Measurements from ENCODE around the gene HOXB5. TPM values are rescaled to one million over a fixed set of nuclear protein-coding genes. Genes with fewer than 3 reads are reported as not detected.

The HOXB5 gene
- total RNA-seq, 1 donor from 2014 or later: 0.07 TPM

- intact Hi-C loops (cut with micrococcal nuclease): loop anchor here (2.0 to 5.0 kb wide), 3 partner anchors 37 to 100 kb away; partner anchors contain the start of gene HOXB4
Measured at GRCh38 chr17:48542114-48542656, 51.4 kb downstream of the HOXB5 start.

GRCh38 chr17:48541577-48542113 is 51.9 kb downstream of the HOXB5 start:
- intact Hi-C loops (cut with micrococcal nuclease): loop anchor here (1.0 to 5.0 kb wide), 4 partner anchors 30 to 99 kb away; partner anchors contain the start of gene HOXB4

Other genes with a start within 250 kb of the HOXB5 start
- 112 and 117 TPM in 2 replicates for gene SKAP1, start 163.6 kb downstream of the HOXB5 start, total RNA-seq
- gene HOXB1, start 62.8 kb downstream of the HOXB5 start, total RNA-seq: not detected in 2 replicates
- 21.8 and 24.0 TPM in 2 replicates for gene HOXB2, start 48.7 kb downstream of the HOXB5 start, total RNA-seq
- 6.6 and 6.9 TPM in 2 replicates for gene HOXB4, start 15.4 kb downstream of the HOXB5 start, total RNA-seq
- 10.0 and 10.7 TPM in 2 replicates for gene HOXB3, start 3.5 kb downstream of the HOXB5 start, total RNA-seq
- gene HOXB6, start 11.2 kb upstream of the HOXB5 start, total RNA-seq: 0.30 TPM in 1 of 2 replicates, not detected in the other
- gene HOXB7, start 17.2 kb upstream of the HOXB5 start, total RNA-seq: 0.34 and 0.73 TPM in 2 replicates
- gene HOXB8, start 21.5 kb upstream of the HOXB5 start, total RNA-seq: not detected in 2 replicates
- 0.09 TPM in 2 replicates for gene HOXB9, start 32.6 kb upstream of the HOXB5 start, total RNA-seq
- not detected in 2 replicates for gene PRAC1, start 128.7 kb upstream of the HOXB5 start, total RNA-seq
- not detected in 2 replicates for gene PRAC2, start 129.4 kb upstream of the HOXB5 start, total RNA-seq
- not detected in 2 replicates for gene HOXB13, start 135.0 kb upstream of the HOXB5 start, total RNA-seq
- 0.07 TPM in 1 of 2 replicates, not detected in the other for gene TTLL6, start 223.4 kb upstream of the HOXB5 start, total RNA-seq
- 116 and 129 TPM in 2 replicates for gene CALCOCO2, start 237.3 kb upstream of the HOXB5 start, total RNA-seq